Epithelial cell of proximal tubule (primary cell): ENCODE measurements around the gene TSPAN2. TPM values are rescaled to one million over a fixed set of nuclear protein-coding genes. Genes with fewer than 3 reads are reported as not detected.
A peak's percentile ranks its signal among the peaks of the same experiment; 100 is the strongest.

Experiments
- DNase-seq: peaks from one replicate; pipeline ENCODE4 v3.0.0-alpha.2; 2011; ENCODE audit warnings: low read depth
- H3K4me3 ChIP-seq: 2 replicates; pipeline ENCODE4 v1.5.1; 2011; ENCODE audit warnings: low read depth, mild to moderate bottlenecking, low read length
- total RNA-seq: library from RNA; depleted of rRNA; stranded (reverse); fragments of >200 nt; gene quantifications from 2 replicates; pipeline ENCODE4 v1.2.3, GENCODE V29; 2015
- TF ChIP-seq, protein P1 (sequence below): conservative IDR thresholded peaks from 2 replicates; pipeline ENCODE4 v1.5.1; 2012; ENCODE audit warnings: low read depth, mild to moderate bottlenecking, low read length

Gene TSPAN2
- total RNA-seq, 1 donor from 2014 or later = 5.0 TPM

DNA sequence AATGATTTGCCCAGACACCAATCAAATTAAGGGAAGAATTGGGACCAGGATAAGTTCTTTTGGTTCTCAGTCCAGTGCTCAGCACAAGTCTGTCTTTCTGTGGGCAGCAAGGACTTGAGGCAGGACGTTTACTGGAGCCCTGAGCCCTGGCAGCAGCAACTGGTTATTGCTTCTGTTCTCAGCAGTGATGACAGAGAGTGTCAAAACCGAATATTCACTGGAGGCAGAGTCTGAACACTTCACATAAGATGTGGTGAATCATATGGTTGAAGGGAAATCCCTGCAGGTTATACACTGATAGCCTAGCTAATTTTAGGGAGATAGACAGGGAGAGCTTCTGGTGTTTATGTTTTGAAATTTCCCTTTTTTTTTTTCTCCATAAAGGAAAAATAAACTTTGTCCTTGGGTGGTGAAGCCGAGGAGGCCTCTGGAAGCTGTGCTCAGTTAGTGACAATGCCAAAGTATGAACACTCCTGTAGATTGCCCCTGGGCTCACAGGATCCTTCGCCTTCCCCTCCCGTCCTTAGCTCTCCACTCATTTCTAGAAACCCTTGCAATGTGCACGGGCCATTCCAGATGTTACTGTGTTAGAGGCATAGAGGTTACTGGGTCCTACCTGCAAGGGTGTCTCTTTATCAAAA, 26.3 kb upstream of the TSPAN2 start:
- no peak overlapping the region for H3K4me3 ChIP-seq
- DNase-seq = no peak
- TF ChIP-seq, protein P1, sequence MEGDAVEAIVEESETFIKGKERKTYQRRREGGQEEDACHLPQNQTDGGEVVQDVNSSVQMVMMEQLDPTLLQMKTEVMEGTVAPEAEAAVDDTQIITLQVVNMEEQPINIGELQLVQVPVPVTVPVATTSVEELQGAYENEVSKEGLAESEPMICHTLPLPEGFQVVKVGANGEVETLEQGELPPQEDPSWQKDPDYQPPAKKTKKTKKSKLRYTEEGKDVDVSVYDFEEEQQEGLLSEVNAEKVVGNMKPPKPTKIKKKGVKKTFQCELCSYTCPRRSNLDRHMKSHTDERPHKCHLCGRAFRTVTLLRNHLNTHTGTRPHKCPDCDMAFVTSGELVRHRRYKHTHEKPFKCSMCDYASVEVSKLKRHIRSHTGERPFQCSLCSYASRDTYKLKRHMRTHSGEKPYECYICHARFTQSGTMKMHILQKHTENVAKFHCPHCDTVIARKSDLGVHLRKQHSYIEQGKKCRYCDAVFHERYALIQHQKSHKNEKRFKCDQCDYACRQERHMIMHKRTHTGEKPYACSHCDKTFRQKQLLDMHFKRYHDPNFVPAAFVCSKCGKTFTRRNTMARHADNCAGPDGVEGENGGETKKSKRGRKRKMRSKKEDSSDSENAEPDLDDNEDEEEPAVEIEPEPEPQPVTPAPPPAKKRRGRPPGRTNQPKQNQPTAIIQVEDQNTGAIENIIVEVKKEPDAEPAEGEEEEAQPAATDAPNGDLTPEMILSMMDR = no peak

DNA sequence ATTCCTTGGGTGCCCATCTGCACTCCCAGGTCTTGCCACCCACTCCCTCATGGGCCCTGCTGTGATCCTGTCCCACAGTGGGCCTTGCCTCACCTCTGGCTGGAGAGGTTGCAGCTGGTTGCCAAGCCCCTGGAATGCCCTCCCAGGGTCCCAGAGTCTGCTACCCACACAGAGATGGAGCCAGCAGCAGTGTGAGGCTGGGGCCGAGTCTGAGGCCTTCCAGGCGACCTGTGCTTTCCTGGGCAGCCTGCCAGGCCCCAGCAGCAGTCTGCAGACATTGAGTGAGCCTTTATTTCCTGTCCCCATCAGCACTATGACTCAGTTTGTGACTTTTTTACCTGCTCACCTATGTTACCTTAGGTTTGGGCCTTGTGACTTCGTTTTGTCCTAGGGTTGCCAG, 25.0 kb upstream of the TSPAN2 start:
- H3K4me3 ChIP-seq = no peak overlapping the region
- TF ChIP-seq, protein P1 = no peak
- DNase-seq = no peak

DNA sequence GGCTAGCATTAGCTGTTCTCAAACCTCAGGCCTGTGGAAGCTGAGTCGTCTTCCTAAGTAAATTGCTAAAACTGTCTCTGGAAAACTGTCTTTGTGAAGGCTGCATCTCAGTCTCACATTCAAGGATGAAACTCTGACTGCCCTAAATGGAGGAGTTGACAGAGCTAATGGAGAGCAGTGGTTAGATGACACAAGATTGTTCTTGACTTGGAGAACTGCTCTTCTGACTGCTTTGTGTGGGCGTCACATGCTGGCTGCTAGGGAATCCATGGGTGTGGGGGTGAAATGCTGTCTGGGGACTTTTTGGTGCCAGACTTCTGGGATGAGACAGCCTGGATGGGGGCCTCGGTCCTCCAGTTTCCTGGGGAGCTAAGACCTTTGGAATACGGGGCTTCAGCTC, 24.5 kb upstream of the TSPAN2 start:
- TF ChIP-seq, protein P1 = no peak
- no peak overlapping the region for H3K4me3 ChIP-seq
- no peak for DNase-seq

DNA sequence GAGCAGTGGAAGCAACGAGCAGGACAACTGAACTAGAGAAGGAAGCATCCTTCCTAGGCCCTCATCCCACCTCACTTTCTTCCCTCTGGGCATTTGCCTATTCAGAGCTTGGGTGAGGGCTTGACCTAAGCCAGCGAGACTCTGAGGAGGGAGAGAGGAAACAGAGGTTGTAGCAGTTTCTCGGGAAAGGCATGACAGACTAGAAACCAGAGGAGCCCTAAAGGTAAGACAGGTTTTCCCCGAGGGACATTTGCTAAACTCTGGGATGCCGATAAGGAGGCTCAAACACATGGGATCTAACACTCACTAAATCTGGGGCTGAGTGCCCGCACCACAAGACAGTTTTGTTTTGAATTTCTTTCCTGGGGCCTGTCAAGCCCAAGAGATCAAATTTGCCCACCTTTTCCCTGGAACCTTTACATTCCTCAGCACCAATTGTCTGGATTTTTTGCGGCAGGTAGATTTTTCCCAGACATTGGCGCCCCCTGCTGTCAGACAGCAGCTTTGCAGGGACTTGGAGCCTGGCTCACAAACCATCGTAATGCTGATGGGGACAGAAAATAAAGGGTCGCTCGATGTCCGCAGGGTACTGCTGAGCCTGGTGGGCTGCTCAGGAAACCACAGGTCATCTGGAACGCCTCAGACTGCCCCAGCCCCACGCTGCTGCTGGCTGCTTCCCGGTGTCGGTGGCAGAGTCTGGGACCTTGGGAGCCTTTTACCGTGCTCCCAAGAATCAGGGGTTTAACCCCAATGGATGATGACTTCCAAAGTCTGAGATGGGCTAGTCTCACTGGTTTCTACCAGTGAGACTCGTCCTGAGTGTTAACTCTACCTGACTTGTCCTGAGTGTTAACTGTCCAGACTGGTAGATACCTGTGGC, 23.4 kb upstream of the TSPAN2 start:
- H3K4me3 ChIP-seq = no peak overlapping the region
- no peak for DNase-seq
- TF ChIP-seq, protein P1 = peak; percentile 91

DNA sequence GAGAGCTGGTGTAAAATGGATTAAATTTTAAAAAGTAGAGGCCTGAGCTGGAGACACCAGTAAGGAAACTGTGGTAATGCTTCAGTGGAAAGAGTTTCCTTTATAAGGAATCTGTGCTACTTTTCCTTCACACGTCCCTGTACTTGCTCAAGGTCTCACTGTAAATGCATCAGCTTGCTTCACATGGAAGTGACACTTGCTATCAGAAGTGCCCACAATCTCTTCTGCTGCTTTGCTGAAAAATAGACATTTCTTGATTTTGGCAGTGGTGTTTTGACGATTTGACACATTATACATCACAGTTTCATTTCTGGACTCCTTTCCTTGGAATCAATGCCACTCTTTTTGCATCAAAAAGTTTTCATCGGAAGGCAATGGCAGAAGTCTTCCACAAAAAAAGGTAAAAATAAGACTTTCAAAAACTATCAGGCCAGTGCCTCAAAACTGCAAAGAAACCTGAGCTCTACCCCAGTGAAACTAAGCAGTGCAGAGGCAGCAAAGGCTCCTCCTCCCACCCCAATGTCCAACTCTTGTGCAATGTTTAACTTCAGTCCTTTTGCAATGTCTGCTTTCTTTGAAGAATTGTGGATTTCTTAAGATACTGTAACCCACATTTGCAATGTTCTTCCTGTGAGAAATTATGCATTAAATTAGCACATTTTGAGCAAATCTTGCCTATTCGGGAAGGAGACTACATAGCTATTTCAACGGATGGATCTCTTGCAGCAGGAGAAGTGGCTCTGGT, 18.4 kb upstream of the TSPAN2 start:
- TF ChIP-seq, protein P1 = no peak
- no peak for DNase-seq
- H3K4me3 ChIP-seq = no peak overlapping the region

DNA sequence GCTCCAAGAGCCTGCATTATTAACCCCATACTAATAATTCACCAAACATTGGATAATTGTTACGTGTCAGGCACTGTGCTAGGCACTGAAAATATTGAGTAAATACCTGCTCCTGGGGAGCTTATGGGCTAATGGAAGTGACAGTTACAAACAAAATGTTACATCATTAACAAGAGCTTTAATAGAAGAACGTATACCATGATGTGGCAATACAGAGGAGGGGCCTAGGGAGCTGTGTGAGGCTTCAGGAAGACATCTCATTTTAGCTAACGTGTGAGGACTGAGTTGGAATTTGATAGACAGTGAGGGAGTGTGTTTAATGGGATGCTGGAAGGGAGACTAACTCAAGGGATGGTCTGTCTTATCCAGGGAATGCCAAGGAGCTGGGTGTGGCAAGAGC, 16.5 kb upstream of the TSPAN2 start:
- H3K4me3 ChIP-seq = no peak overlapping the region
- TF ChIP-seq, protein P1 = no peak
- DNase-seq = no peak
